Right lobe of liver (tissue), 4 donors: Measurements from ENCODE around the gene NCR3LG1.

ENCODE experiments used
- POLR2A ChIP-seq: fragments of 450-650 bp; IDR thresholded peaks from one replicate; pipeline ENCODE4 v1.6.1; 2017; ENCODE audit warnings: antibody characterized with exemption, mild to moderate bottlenecking
- TF ChIP-seq, protein P1 (sequence below), 4 donors: fragments of 200-600 bp in 3 of 4; fragments of 450-650 bp in 1 of 4; IDR thresholded peaks; one replicate each; pipeline versions ENCODE4 v1.5.1 to v1.8.0; 2016 to 2022; ENCODE audit warnings: antibody characterized with exemption in 4 of 4, mild to moderate bottlenecking in 2 of 4
- donor health status: DM: no; HTN: no; CAD: no.
- donor health status: DM: no; HTN: no; CAD: no.
- donor health status: DM: no; HTN: yes; CAD: no.

DNA sequence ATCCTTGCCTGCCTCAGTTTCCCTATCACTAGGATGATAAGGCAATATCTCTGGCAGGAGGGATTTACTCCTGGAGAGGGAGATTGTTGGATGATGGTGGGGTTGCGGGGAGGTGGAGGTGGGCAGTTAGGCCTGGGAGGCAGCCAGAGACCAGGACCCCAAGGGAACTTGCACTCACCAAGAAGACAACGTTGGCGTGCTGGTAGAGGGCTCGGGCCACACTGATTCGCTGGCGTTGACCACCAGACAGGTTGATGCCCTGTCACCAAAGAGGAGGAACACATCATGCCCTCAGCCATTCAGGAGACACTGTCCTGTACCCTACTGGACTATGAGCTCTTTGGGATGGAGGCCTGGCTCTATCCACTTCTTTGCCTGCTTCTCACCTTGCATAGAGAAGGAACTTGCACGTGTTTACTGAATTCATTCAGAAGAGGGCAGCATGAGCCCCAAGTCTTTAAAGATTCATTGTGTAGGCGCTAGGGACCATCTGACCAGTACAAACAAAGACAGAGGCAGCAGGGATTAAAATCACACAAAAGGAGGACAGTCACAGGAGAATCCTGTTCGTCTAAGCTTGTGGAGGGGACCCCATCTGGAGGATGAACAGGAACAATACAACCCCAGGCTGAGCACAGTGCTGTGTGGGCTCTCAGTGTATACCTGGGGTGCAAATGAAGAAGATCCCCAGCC is 61.0 kb downstream of the NCR3LG1 start:
- TF ChIP-seq POLR2A, result no peak
- TF ChIP-seq, protein P1, sequence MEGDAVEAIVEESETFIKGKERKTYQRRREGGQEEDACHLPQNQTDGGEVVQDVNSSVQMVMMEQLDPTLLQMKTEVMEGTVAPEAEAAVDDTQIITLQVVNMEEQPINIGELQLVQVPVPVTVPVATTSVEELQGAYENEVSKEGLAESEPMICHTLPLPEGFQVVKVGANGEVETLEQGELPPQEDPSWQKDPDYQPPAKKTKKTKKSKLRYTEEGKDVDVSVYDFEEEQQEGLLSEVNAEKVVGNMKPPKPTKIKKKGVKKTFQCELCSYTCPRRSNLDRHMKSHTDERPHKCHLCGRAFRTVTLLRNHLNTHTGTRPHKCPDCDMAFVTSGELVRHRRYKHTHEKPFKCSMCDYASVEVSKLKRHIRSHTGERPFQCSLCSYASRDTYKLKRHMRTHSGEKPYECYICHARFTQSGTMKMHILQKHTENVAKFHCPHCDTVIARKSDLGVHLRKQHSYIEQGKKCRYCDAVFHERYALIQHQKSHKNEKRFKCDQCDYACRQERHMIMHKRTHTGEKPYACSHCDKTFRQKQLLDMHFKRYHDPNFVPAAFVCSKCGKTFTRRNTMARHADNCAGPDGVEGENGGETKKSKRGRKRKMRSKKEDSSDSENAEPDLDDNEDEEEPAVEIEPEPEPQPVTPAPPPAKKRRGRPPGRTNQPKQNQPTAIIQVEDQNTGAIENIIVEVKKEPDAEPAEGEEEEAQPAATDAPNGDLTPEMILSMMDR (IDR thresholded peaks at IDR 0.05), result no peak
